H9 (cell line): ENCODE data around the gene SLC25A42. TPM values are rescaled to one million over a fixed set of nuclear protein-coding genes. Genes with fewer than 3 reads are reported as not detected.

Source experiments
- DNase-seq: peaks from one replicate; pipeline ENCODE4 v3.0.0-alpha.2; 2017
- H2AFZ ChIP-seq: one replicate; pipeline ENCODE4 v1.6.1; 2013; ENCODE audit warnings: mild to moderate bottlenecking, low read length, control low read depth, moderate library complexity
- H2AK5ac ChIP-seq: 2 replicates; pipeline ENCODE4 v1.6.1; 2013; ENCODE audit warnings: low read length, control low read depth, mixed read lengths; ENCODE audit not compliant: insufficient read length
- H2BK120ac ChIP-seq: one replicate; pipeline ENCODE4 v1.6.1; 2013; ENCODE audit warnings: low read depth, mild to moderate bottlenecking, low read length, control low read depth, inconsistent platforms; ENCODE audit not compliant: poor library complexity, severe bottlenecking
- H2BK12ac ChIP-seq: 2 replicates; pipeline ENCODE4 v1.6.1; 2013; ENCODE audit warnings: low read length, control low read depth, mixed read lengths, low read depth; ENCODE audit not compliant: insufficient read length
- H2BK15ac ChIP-seq: 2 replicates; pipeline ENCODE4 v1.6.1; 2013; ENCODE audit warnings: low read depth, low read length, control low read depth
- H2BK20ac ChIP-seq: one replicate; pipeline ENCODE4 v1.6.1; 2013; ENCODE audit warnings: low read depth, mild to moderate bottlenecking, low read length, control low read depth, inconsistent platforms; ENCODE audit not compliant: poor library complexity, severe bottlenecking
- H2BK5ac ChIP-seq: 2 replicates; pipeline ENCODE4 v1.6.1; 2013; ENCODE audit warnings: low read length, control low read depth, mixed read lengths; ENCODE audit not compliant: insufficient read length
- H3K14ac ChIP-seq: 2 replicates; pipeline ENCODE4 v1.6.1; 2013; ENCODE audit warnings: low read length, control low read depth; ENCODE audit not compliant: insufficient read depth
- H3K18ac ChIP-seq: 2 replicates; pipeline ENCODE4 v1.6.1; 2013; ENCODE audit warnings: low read depth, mild to moderate bottlenecking, mixed read lengths, low read length, control low read depth; ENCODE audit not compliant: insufficient read length
- H3K23ac ChIP-seq: 2 replicates; pipeline ENCODE4 v1.6.1; 2013; ENCODE audit warnings: low read length, control low read depth, mixed read lengths, low read depth; ENCODE audit not compliant: insufficient read length
- H3K23me2 ChIP-seq: 2 replicates; pipeline ENCODE4 v1.6.1; 2013; ENCODE audit warnings: low read depth, mild to moderate bottlenecking, mixed read lengths, low read length, control low read depth; ENCODE audit not compliant: insufficient read length, poor library complexity, severe bottlenecking
- H3K27ac ChIP-seq: 2 replicates; pipeline ENCODE4 v1.5.1; 2013; ENCODE audit warnings: low read length, control low read depth, mixed read lengths, low read depth; ENCODE audit not compliant: insufficient read length
- H3K27me3 ChIP-seq: 2 replicates; pipeline ENCODE4 v1.6.1; 2013; ENCODE audit warnings: low read length, control low read depth, inconsistent platforms; ENCODE audit not compliant: insufficient read depth
- H3K4ac ChIP-seq: 2 replicates; pipeline ENCODE4 v1.6.1; 2013; ENCODE audit warnings: low read depth, mild to moderate bottlenecking, control low read depth, inconsistent platforms, low read length, moderate library complexity
- H3K4me1 ChIP-seq: 2 replicates; pipeline ENCODE4 v1.6.1; 2013; ENCODE audit warnings: low read length, control low read depth, inconsistent platforms; ENCODE audit not compliant: insufficient read depth
- H3K4me2 ChIP-seq: 2 replicates; pipeline ENCODE4 v1.6.1; 2013; ENCODE audit warnings: low read length, control low read depth, mixed read lengths; ENCODE audit not compliant: insufficient read length, insufficient read depth
- H3K56ac ChIP-seq: 2 replicates; pipeline ENCODE4 v1.6.1; 2013; ENCODE audit warnings: low read depth, mild to moderate bottlenecking, mixed read lengths, low read length, control low read depth; ENCODE audit not compliant: insufficient read length
- H3K79me1 ChIP-seq: 2 replicates; pipeline ENCODE4 v1.6.1; 2013; ENCODE audit warnings: low read depth, mild to moderate bottlenecking, moderate library complexity, low read length, control low read depth, inconsistent platforms; ENCODE audit not compliant: insufficient read depth, poor library complexity, severe bottlenecking
- H3K79me2 ChIP-seq: 2 replicates; pipeline ENCODE4 v1.6.1; 2013; ENCODE audit warnings: low read length, control low read depth, inconsistent platforms; ENCODE audit not compliant: insufficient read depth
- H3K9ac ChIP-seq: 2 replicates; pipeline ENCODE4 v1.6.1; 2013; ENCODE audit warnings: low read length, control low read depth, mixed read lengths; ENCODE audit not compliant: insufficient read length; ENCODE audit errors: extremely low read depth
- H3K9me3 ChIP-seq: one replicate; pipeline ENCODE4 v1.6.1; 2013; ENCODE audit warnings: low read depth, low read length, inconsistent platforms; ENCODE audit not compliant: control insufficient read depth
- H3T11ph ChIP-seq: one replicate; pipeline ENCODE4 v1.6.1; 2013; ENCODE audit warnings: mild to moderate bottlenecking, low read length, control low read depth, inconsistent platforms
- H4K20me1 ChIP-seq: one replicate; pipeline ENCODE4 v1.6.1; 2013; ENCODE audit not compliant: control insufficient read depth, insufficient read length, insufficient read depth
- H4K5ac ChIP-seq: 2 replicates; pipeline ENCODE4 v1.6.1; 2013; ENCODE audit warnings: low read depth, mild to moderate bottlenecking, mixed read lengths, low read length, control low read depth; ENCODE audit not compliant: insufficient read length
- H4K8ac ChIP-seq: replicated peaks from 2 replicates; pipeline ENCODE4 v1.6.1; 2013; ENCODE audit warnings: low read length, control low read depth, mixed read lengths, low read depth; ENCODE audit not compliant: insufficient read length
- H4K91ac ChIP-seq: 2 replicates; pipeline ENCODE4 v1.6.1; 2013; ENCODE audit warnings: low read depth, mild to moderate bottlenecking, moderate library complexity, mixed read lengths, low read length, control low read depth; ENCODE audit not compliant: insufficient read length
- H3K27ac Mint-ChIP-seq, 3 experiments: 2 replicates in 2 of 3; 3 replicates in 1 of 3; pipeline ENCODE4 v1.8.0; 2020 to 2021; ENCODE audit warnings: mixed read lengths in 3 of 3, mild to moderate bottlenecking in 1 of 3, moderate library complexity in 1 of 3
- H3K27me3 Mint-ChIP-seq: 2 replicates; pipeline ENCODE4 v1.8.0; 2021; ENCODE audit warnings: low read depth, mild to moderate bottlenecking, moderate library complexity, mixed read lengths
- H3K36me3 Mint-ChIP-seq, 3 experiments: 2 replicates in 2 of 3; 3 replicates in 1 of 3; pipeline ENCODE4 v1.8.0; 2020 to 2021; ENCODE audit warnings: low read depth in 3 of 3, mixed read lengths in 3 of 3; ENCODE audit not compliant: insufficient read depth in 1 of 3
- H3K4me1 Mint-ChIP-seq, 2 experiments: 2 replicates each; pipeline ENCODE4 v1.8.0; 2020; ENCODE audit warnings: mixed read lengths in 2 of 2
- H3K4me3 Mint-ChIP-seq, 2 experiments: 2 replicates in 1 of 2; 3 replicates in 1 of 2; pipeline ENCODE4 v1.8.0; 2020 to 2021; ENCODE audit warnings: mild to moderate bottlenecking in 2 of 2, mixed read lengths in 2 of 2, moderate library complexity in 1 of 2
- H3K9me3 Mint-ChIP-seq, 2 experiments: 2 replicates in 1 of 2; 3 replicates in 1 of 2; pipeline ENCODE4 v1.8.0; 2020; ENCODE audit warnings: mild to moderate bottlenecking in 2 of 2, mixed read lengths in 2 of 2, moderate library complexity in 1 of 2
- WGBS: extraction: QIAGEN DNeasy Blood & Tissue Kit; methylation state at CpG from one replicate; pipeline ENCODE4 v1.1.7; 2013; ENCODE audit warnings: missing lambda C conversion rate, low lambda C conversion rate, mixed read lengths; ENCODE audit not compliant: insufficient read length; ENCODE audit errors: extremely low coverage; 5-methylcytosine and 5-hydroxymethylcytosine counted together
- total RNA-seq: library from RNA; stranded (reverse); gene quantifications from 2 replicates; pipeline ENCODE4 v1.2.1, GENCODE V29; 2021
- TF ChIP-seq, protein P1 (sequence below): fragments of 200-600 bp; sonication (generic); conservative IDR thresholded peaks from 3 replicates; pipeline ENCODE4 v1.8.0; 2021; ENCODE audit warnings: antibody characterized with exemption, mild to moderate bottlenecking

Gene SLC25A42
- total RNA-seq, 1 experiment from 2014 or later: 3.6 TPM

DNA sequence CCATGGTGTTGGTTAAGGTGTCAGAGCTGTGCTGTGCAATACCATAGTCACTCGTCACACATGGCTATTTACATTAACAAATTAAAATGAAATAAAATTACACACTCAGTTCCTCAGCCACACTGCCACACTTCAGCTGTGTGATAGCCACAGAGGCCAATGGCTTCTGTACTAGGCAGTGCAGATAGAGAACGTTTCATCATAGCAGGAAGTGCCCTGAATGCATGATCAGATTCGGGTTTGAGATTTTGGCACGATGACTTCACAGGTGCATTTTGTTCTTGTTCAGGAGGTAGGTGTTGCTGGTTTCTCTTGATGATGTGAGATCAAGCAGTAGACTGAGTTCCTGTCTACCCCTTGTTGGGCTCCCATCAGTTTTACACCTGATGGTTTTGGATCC is 23.9 kb upstream of the SLC25A42 start:
- no CpG with 5 or more reads among the region's 4 CpGs for WGBS
- Histone ChIP-seq H3K27me3 (no peaks in the 10 kb centered on the region), H3K23ac (no peak overlapping the region), H3K4me2 (no peak overlapping the region), H3K23me2 (no peaks in the 10 kb centered on the region), H3K79me2 (peaks cover 24% of the 10 kb centered on the region; the same call in 1 of the 2 replicates), H2AFZ (no peak overlapping the region), H3K14ac (no peak overlapping the region), H4K91ac (no peak overlapping the region), H4K20me1 (no peaks in the 10 kb centered on the region), H3K4ac (no peak overlapping the region), H3K18ac (no peak overlapping the region), H2BK120ac (no peak overlapping the region), H2BK20ac (no peak overlapping the region), H3K9ac (no peak overlapping the region), H3K9me3 (peaks cover 6% of the 10 kb centered on the region), H3K56ac (no peak overlapping the region), H3K4me1 (no peaks in the 10 kb centered on the region), H3K27ac (no peak overlapping the region), H2BK12ac (no peak overlapping the region), H2AK5ac (no peak overlapping the region), H4K8ac (no peak overlapping the region), H4K5ac (no peak overlapping the region), H2BK15ac (no peak overlapping the region), H2BK5ac (no peak overlapping the region), H3K79me1 (peaks cover 9% of the 10 kb centered on the region), H3T11ph (no peak overlapping the region)
- Mint-ChIP-seq H3K27ac (no peak overlapping the region; a peak in 1 of 7 replicates), H3K4me1 (peaks cover 0 to 5% of the 10 kb centered on the region in 2 experiments; a peak in 2 of 4 replicates), H3K9me3 (peaks cover 14 to 15% of the 10 kb centered on the region in 2 experiments), H3K4me3 (no peak overlapping the region), H3K36me3 (peaks cover 47 to 60% (median 58%) of the 10 kb centered on the region in 3 experiments), H3K27me3 (no peaks in the 10 kb centered on the region)
- no peak for DNase-seq
- TF ChIP-seq, protein P1, sequence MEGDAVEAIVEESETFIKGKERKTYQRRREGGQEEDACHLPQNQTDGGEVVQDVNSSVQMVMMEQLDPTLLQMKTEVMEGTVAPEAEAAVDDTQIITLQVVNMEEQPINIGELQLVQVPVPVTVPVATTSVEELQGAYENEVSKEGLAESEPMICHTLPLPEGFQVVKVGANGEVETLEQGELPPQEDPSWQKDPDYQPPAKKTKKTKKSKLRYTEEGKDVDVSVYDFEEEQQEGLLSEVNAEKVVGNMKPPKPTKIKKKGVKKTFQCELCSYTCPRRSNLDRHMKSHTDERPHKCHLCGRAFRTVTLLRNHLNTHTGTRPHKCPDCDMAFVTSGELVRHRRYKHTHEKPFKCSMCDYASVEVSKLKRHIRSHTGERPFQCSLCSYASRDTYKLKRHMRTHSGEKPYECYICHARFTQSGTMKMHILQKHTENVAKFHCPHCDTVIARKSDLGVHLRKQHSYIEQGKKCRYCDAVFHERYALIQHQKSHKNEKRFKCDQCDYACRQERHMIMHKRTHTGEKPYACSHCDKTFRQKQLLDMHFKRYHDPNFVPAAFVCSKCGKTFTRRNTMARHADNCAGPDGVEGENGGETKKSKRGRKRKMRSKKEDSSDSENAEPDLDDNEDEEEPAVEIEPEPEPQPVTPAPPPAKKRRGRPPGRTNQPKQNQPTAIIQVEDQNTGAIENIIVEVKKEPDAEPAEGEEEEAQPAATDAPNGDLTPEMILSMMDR: no peak
